OCI-LY3 (cell line): ENCODE measurements around the gene NCAPG.

Source experiments
- CTCF ChIP-seq: fragments of 200-600, 300-600 bp; sonication (generic); IDR thresholded peaks from 2 replicates; pipeline ENCODE4 v1.5.1; 2014; ENCODE audit warnings: antibody characterized with exemption, low read length, low read depth
- EZH2phosphoT487 ChIP-seq: fragments of 200-600 bp; shearing (Covaris generic); IDR thresholded peaks from 2 replicates; pipeline ENCODE4 v1.6.1; 2018; ENCODE audit warnings: antibody characterized with exemption, mixed run types, low read depth

- no peak for TF ChIP-seq CTCF
- TF ChIP-seq EZH2phosphoT487 = no peak
Observed at GRCh38 chr4:17846266-17846665, 35.5 kb downstream of the NCAPG start.
